IMR-90 (cell line): ENCODE results near the gene PSAP. TPM values are rescaled to one million over a fixed set of nuclear protein-coding genes. Genes with fewer than 3 reads are reported as not detected.

Experiments
- ATAC-seq: fragments of 200-7000 bp; cut with Tn5 transposase; 2 replicates; pipeline ENCODE4 v1.9.1; 2020; ENCODE audit warnings: low read depth, mild to moderate bottlenecking, moderate library complexity
- BruUV-seq: library from RNA; stranded (reverse); fragments of 400-500 nt; replicated peaks from 2 replicates; lab custom pipeline; 2021; lab: Mats Ljungman, UMichigan
- CTCF ChIA-PET: fragments of 300-600 bp; formaldehyde crosslinking; extraction: SDS; loops from one replicate; lab custom pipeline; 2021; ENCODE audit warnings: antibody characterized with exemption; lab: Yijun Ruan, JAX
- POLR2A ChIA-PET: fragments of 300-600 bp; sonication (Branson Sonifier 250); formaldehyde crosslinking; loops from one replicate; lab custom pipeline; 2022; ENCODE audit warnings: antibody characterized with exemption; ENCODE audit not compliant: unreplicated experiment; lab: Charles Lee
- DNase-seq: peaks from one replicate; pipeline ENCODE4 v3.0.0; 2013
- H2AFZ ChIP-seq: replicated peaks from 2 replicates; pipeline ENCODE3; 2013; ENCODE audit warnings: low read length, mild to moderate bottlenecking; ENCODE audit not compliant: poor library complexity
- H2AK5ac ChIP-seq: 2 replicates; pipeline ENCODE4 v1.6.1; 2013; ENCODE audit warnings: low read depth, low read length, inconsistent platforms
- H2AK9ac ChIP-seq: replicated peaks from 2 replicates; pipeline ENCODE3; 2013; ENCODE audit warnings: mild to moderate bottlenecking, low read depth, low read length, moderate library complexity; ENCODE audit not compliant: poor library complexity
- H2BK120ac ChIP-seq: 2 replicates; pipeline ENCODE4 v1.6.1; 2013; ENCODE audit warnings: low read depth, low read length, inconsistent platforms
- H2BK15ac ChIP-seq: 3 replicates; pipeline ENCODE4 v1.6.1; 2013; ENCODE audit warnings: low read depth, low read length, inconsistent platforms
- H2BK20ac ChIP-seq: 2 replicates; pipeline ENCODE4 v1.6.1; 2013; ENCODE audit warnings: low read depth, mild to moderate bottlenecking, inconsistent platforms, low read length, moderate library complexity
- H2BK5ac ChIP-seq: 2 replicates; pipeline ENCODE4 v1.6.1; 2013; ENCODE audit warnings: mild to moderate bottlenecking, low read depth, low read length, inconsistent platforms; ENCODE audit not compliant: poor library complexity, severe bottlenecking
- H3K14ac ChIP-seq: replicated peaks from 2 replicates; pipeline ENCODE4 v1.6.1; 2013; ENCODE audit warnings: low read depth, low read length, inconsistent platforms
- H3K18ac ChIP-seq: 2 replicates; pipeline ENCODE4 v1.6.1; 2013; ENCODE audit warnings: low read depth, low read length, control low read depth
- H3K23ac ChIP-seq: 2 replicates; pipeline ENCODE4 v1.6.1; 2013; ENCODE audit warnings: low read depth, low read length, inconsistent platforms
- H3K27ac ChIP-seq: 2 replicates; pipeline ENCODE4 v1.5.1; 2013; ENCODE audit warnings: mild to moderate bottlenecking, control low read depth, low read length; ENCODE audit not compliant: insufficient read depth
- H3K27me3 ChIP-seq: 2 replicates; pipeline ENCODE4 v1.6.1; 2013; ENCODE audit warnings: low read length; ENCODE audit not compliant: control insufficient read depth, insufficient read depth
- H3K36me3 ChIP-seq: 2 replicates; pipeline ENCODE4 v1.6.1; 2013; ENCODE audit warnings: low read length, mixed read lengths; ENCODE audit not compliant: control insufficient read depth, insufficient read depth
- H3K4ac ChIP-seq: 2 replicates; pipeline ENCODE4 v1.6.1; 2013; ENCODE audit warnings: low read depth, low read length, inconsistent platforms
- H3K4me1 ChIP-seq: 2 replicates; pipeline ENCODE4 v1.6.1; 2013; ENCODE audit warnings: low read length, mixed read lengths; ENCODE audit not compliant: control insufficient read depth, insufficient read depth
- H3K4me2 ChIP-seq: 2 replicates; pipeline ENCODE4 v1.6.1; 2013; ENCODE audit warnings: low read depth, mild to moderate bottlenecking, control low read depth, low read length, moderate library complexity
- H3K4me3 ChIP-seq: 2 replicates; pipeline ENCODE4 v1.5.1; 2013; ENCODE audit warnings: low read depth, mild to moderate bottlenecking, control low read depth, low read length, moderate library complexity; ENCODE audit not compliant: insufficient read depth
- H3K56ac ChIP-seq: 2 replicates; pipeline ENCODE4 v1.6.1; 2013; ENCODE audit warnings: low read length, inconsistent platforms; ENCODE audit not compliant: insufficient read depth; ENCODE audit errors: extremely low read depth
- H3K79me1 ChIP-seq, 2 experiments: 2 replicates each; pipeline ENCODE4 v1.6.1; 2013; ENCODE audit warnings: low read length in 2 of 2, inconsistent platforms in 1 of 2, low read depth in 1 of 2
- H3K9ac ChIP-seq: 2 replicates; pipeline ENCODE4 v1.6.1; 2013; ENCODE audit warnings: low read depth, low read length, control low read depth
- H3K9me1 ChIP-seq: 2 replicates; pipeline ENCODE4 v1.6.1; 2013; ENCODE audit warnings: low read length, inconsistent platforms; ENCODE audit not compliant: insufficient read depth
- H3K9me3 ChIP-seq: 2 replicates; pipeline ENCODE4 v1.6.1; 2013; ENCODE audit warnings: low read length; ENCODE audit not compliant: control insufficient read depth, insufficient read depth
- H4K20me1 ChIP-seq: 2 replicates; pipeline ENCODE4 v1.6.1; 2013; ENCODE audit warnings: low read length, inconsistent platforms; ENCODE audit not compliant: insufficient read depth
- H4K5ac ChIP-seq: 2 replicates; pipeline ENCODE4 v1.6.1; 2013; ENCODE audit warnings: mild to moderate bottlenecking, low read depth, low read length, control low read depth
- H4K8ac ChIP-seq, 2 experiments: 2 replicates each; pipeline ENCODE4 v1.6.1; 2013; ENCODE audit warnings: low read depth in 2 of 2, low read length in 2 of 2, control low read depth in 1 of 2, inconsistent platforms in 1 of 2
- H4K91ac ChIP-seq: 2 replicates; pipeline ENCODE4 v1.6.1; 2013; ENCODE audit warnings: low read depth, low read length, inconsistent platforms; ENCODE audit not compliant: insufficient read depth
- BHLHE40 ChIP-seq: fragments of 150-350 bp; IDR thresholded peaks from 2 replicates; pipeline ENCODE4 v1.6.1; 2016; ENCODE audit warnings: mild to moderate bottlenecking, low read depth, low read length
- CEBPB ChIP-seq: IDR thresholded peaks from 2 replicates; pipeline ENCODE4 v1.6.1; 2012; ENCODE audit warnings: low read depth, low read length, improper control_type of control experiment
- CHD1 ChIP-seq: IDR thresholded peaks from 2 replicates; pipeline ENCODE4 v1.6.1; 2012; ENCODE audit warnings: low read depth, low read length, improper control_type of control experiment
- CTCF ChIP-seq: conservative IDR thresholded peaks from 2 replicates; pipeline ENCODE4 v1.5.1; 2012; ENCODE audit warnings: mild to moderate bottlenecking, low read depth, low read length, improper control_type of control experiment
- ELK1 ChIP-seq: fragments of 150-350 bp; IDR thresholded peaks from 2 replicates; pipeline ENCODE4 v1.6.1; 2016; ENCODE audit warnings: low read depth, mild to moderate bottlenecking, low read length, moderate library complexity, borderline replicate concordance
- FOS ChIP-seq: fragments of 150-350 bp; IDR thresholded peaks from 2 replicates; pipeline ENCODE4 v1.6.1; 2016; ENCODE audit warnings: low read depth, low read length
- MAFK ChIP-seq: IDR thresholded peaks from 2 replicates; pipeline ENCODE4 v1.6.1; 2012; ENCODE audit warnings: low read depth, low read length, improper control_type of control experiment
- MAZ ChIP-seq: IDR thresholded peaks from 2 replicates; pipeline ENCODE4 v1.6.1; 2012; ENCODE audit warnings: low read depth, mild to moderate bottlenecking, low read length, improper control_type of control experiment, moderate library complexity, borderline replicate concordance
- MXI1 ChIP-seq: IDR thresholded peaks from 2 replicates; pipeline ENCODE4 v1.6.1; 2012; ENCODE audit warnings: low read depth, mild to moderate bottlenecking, low read length, moderate library complexity, borderline replicate concordance
- NFE2L2 ChIP-seq: fragments of 150-350 bp; IDR thresholded peaks from 2 replicates; pipeline ENCODE4 v1.6.1; 2016; ENCODE audit warnings: low read depth, mild to moderate bottlenecking, low read length
- POLR2A ChIP-seq: IDR thresholded peaks from 2 replicates; pipeline ENCODE4 v1.6.1; 2012; ENCODE audit warnings: mild to moderate bottlenecking, low read depth, low read length
- RAD21 ChIP-seq: IDR thresholded peaks from 2 replicates; pipeline ENCODE4 v1.6.1; 2012; ENCODE audit warnings: low read length, improper control_type of control experiment
- RCOR1 ChIP-seq: IDR thresholded peaks from 2 replicates; pipeline ENCODE4 v1.6.1; 2012; ENCODE audit warnings: mild to moderate bottlenecking, low read length, improper control_type of control experiment; ENCODE audit not compliant: insufficient replicate concordance
- RFX5 ChIP-seq: IDR thresholded peaks from 2 replicates; pipeline ENCODE4 v1.8.0; 2012; ENCODE audit warnings: low read depth, mild to moderate bottlenecking, low read length, moderate library complexity
- SMC3 ChIP-seq: fragments of 150-350 bp; IDR thresholded peaks from 2 replicates; pipeline ENCODE4 v1.6.1; 2016; ENCODE audit warnings: low read depth, mild to moderate bottlenecking, antibody characterized with exemption, low read length, moderate library complexity
- USF2 ChIP-seq: fragments of 150-350 bp; IDR thresholded peaks from 2 replicates; pipeline ENCODE4 v1.6.1; 2017; ENCODE audit warnings: mild to moderate bottlenecking, antibody characterized with exemption, low read length, low read depth
- WGBS, 2 experiments: methylation state at CpG; one replicate each; pipeline versions ENCODE4 v1.1.5 to v1.1.7; 2013; ENCODE audit warnings: missing lambda C conversion rate in 2 of 2; ENCODE audit not compliant: insufficient read length in 1 of 2; ENCODE audit errors: extremely low coverage in 2 of 2; 5-methylcytosine and 5-hydroxymethylcytosine counted together
- dilution Hi-C: fragments of 300-500 bp; cut with HindIII; formaldehyde crosslinking; loops from one replicate; pipeline ENCODE4 v1.14.3; 2018; ENCODE audit warnings: low sequenced_read_pairs; ENCODE audit not compliant: unreplicated experiment
- in situ Hi-C: fragments of 300-500 bp; cut with MboI; formaldehyde crosslinking; loops from 3 replicates; pipeline ENCODE4 v1.14.3; 2019; ENCODE audit warnings: low sequenced_read_pairs, inconsistent platforms, mixed read lengths
- intact Hi-C: fragments of 100-400 bp; cut with micrococcal nuclease; formaldehyde crosslinking; loops from 2 replicates; pipeline ENCODE4 v1.10.0; 2022
- polyA plus RNA-seq, 3 experiments: library from polyadenylated mRNA; depleted of rRNA; stranded (reverse); fragments of >200 nt; gene quantifications; 2 replicates each; pipeline ENCODE4 v1.2.3, GENCODE V29; 2012; ENCODE audit warnings: low replicate concordance in 1 of 3
- total RNA-seq: library from RNA; depleted of rRNA; stranded (reverse); fragments of >200 nt; gene quantifications from 2 replicates; pipeline ENCODE4 v1.2.3, GENCODE V29; 2012

The PSAP gene
- total and polyA plus RNA-seq, 2 of the 4 experiments (the other 2 are of a cell fraction) = 216 to 876 TPM

- Histone ChIP-seq H2BK5ac (no peak overlapping the region), H4K8ac (no peak overlapping the region), H3K4me2 (no peak overlapping the region), H2BK15ac (no peak overlapping the region), H3K4ac (no peak overlapping the region), H3K56ac (no peak overlapping the region), H2BK20ac (no peak overlapping the region), H3K27ac (no peak overlapping the region), H3K4me1 (no peaks in the 10 kb centered on the region), H3K4me3 (no peak overlapping the region), H2AK9ac (no peak overlapping the region), H2AFZ (no peak overlapping the region), H3K18ac (no peak overlapping the region), H4K91ac (no peak overlapping the region), H3K9ac (no peak overlapping the region), H3K9me1 (peaks cover 3% of the 10 kb centered on the region; the same call in 1 of the 2 replicates), H3K27me3 (no peaks in the 10 kb centered on the region), H2BK120ac (no peak overlapping the region), H4K20me1 (peaks cover 23% of the 10 kb centered on the region), H3K79me1 (peaks cover 4 to 11% of the 10 kb centered on the region in 2 experiments; a peak in 3 of 4 replicates), H2AK5ac (no peak overlapping the region), H4K5ac (no peak overlapping the region), H3K14ac (no peak overlapping the region), H3K36me3 (peaks cover 69% of the 10 kb centered on the region), H3K9me3 (no peaks in the 10 kb centered on the region), H3K23ac (no peak overlapping the region)
- dilution Hi-C loops (no loop called here), intact Hi-C loops (no loop called here), in situ Hi-C loops (loop anchor here (10.0 kb wide), 2 partner anchors 434 to 504 kb away; partner anchors contain the start of gene SLC29A3)
- no peak for DNase-seq
- no TSS peak for BruUV-seq
- ChIA-PET POLR2A (no interaction called here), CTCF (interaction anchor here (0.9 to 1.3 kb wide), 2 partner anchors 77 to 122 kb away, joined by 3 read pairs; no protein-coding TSS in a partner anchor)
- ATAC-seq = no peak
- TF ChIP-seq ELK1 (no peak), USF2 (no peak), NFE2L2 (no peak), BHLHE40 (no peak), MAZ (no peak), FOS (no peak), RCOR1 (no peak), SMC3 (no peak), CEBPB (no peak), CHD1 (no peak), CTCF (no peak), RAD21 (no peak), RFX5 (no peak), POLR2A (no peak), MXI1 (no peak), MAFK (no peak)
- WGBS, 2 experiments = 100% methylated on average over 1 of the region's 14 CpGs; no CpG with 5 or more reads in 1 of the 2 experiments
These were observed 32.3 kb downstream of the PSAP start for GRCh38 chr10:71818674-71819260.
